GM20000 (cell line): Measurements from ENCODE around the gene SERPINF2.

Experiments
- DNase-seq: peaks from one replicate; pipeline ENCODE4 v3.0.0; 2012; ENCODE audit warnings: low spot score
- TF ChIP-seq, protein P1 (sequence below): IDR thresholded peaks from 2 replicates; pipeline ENCODE4 v1.5.1; 2012; ENCODE audit warnings: mild to moderate bottlenecking, control low read depth; ENCODE audit errors: extremely low read depth, missing control alignments

SERPINF2 gene

DNA sequence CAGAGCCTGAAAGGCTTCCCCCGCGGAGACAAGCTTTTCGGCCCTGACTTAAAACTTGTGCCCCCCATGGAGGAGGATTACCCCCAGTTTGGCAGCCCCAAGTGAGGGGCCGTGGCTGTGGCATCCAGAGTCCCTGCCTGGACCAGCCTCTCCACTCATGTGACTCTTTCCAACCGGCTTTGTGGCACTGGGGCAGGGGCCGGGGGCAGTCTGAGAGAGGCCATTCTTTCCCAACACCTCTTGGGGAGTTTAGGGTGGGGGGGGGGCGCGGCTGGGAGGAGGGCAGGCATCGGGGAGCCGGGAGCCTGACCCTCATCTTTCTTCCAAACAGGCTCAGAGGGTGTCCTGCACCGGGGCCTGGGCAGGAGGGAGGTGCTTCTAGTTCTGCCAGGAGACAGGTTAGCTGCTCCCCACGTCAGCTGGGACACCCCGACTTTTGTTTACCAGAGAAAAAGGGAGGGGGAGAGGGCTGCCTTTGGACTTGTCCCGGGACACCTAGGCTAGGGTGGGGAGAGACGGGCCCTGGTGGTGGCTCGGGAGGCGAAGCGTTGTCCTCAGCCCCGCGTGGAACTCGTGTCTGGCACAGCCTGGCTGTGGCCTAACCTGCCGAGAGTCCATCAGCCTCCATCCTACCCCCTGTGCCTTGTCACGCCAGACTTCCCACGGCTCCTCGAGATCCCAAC, 11.9 kb downstream of the SERPINF2 start:
- DNase-seq = no peak
- TF ChIP-seq, protein P1, sequence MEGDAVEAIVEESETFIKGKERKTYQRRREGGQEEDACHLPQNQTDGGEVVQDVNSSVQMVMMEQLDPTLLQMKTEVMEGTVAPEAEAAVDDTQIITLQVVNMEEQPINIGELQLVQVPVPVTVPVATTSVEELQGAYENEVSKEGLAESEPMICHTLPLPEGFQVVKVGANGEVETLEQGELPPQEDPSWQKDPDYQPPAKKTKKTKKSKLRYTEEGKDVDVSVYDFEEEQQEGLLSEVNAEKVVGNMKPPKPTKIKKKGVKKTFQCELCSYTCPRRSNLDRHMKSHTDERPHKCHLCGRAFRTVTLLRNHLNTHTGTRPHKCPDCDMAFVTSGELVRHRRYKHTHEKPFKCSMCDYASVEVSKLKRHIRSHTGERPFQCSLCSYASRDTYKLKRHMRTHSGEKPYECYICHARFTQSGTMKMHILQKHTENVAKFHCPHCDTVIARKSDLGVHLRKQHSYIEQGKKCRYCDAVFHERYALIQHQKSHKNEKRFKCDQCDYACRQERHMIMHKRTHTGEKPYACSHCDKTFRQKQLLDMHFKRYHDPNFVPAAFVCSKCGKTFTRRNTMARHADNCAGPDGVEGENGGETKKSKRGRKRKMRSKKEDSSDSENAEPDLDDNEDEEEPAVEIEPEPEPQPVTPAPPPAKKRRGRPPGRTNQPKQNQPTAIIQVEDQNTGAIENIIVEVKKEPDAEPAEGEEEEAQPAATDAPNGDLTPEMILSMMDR = no peak

DNA sequence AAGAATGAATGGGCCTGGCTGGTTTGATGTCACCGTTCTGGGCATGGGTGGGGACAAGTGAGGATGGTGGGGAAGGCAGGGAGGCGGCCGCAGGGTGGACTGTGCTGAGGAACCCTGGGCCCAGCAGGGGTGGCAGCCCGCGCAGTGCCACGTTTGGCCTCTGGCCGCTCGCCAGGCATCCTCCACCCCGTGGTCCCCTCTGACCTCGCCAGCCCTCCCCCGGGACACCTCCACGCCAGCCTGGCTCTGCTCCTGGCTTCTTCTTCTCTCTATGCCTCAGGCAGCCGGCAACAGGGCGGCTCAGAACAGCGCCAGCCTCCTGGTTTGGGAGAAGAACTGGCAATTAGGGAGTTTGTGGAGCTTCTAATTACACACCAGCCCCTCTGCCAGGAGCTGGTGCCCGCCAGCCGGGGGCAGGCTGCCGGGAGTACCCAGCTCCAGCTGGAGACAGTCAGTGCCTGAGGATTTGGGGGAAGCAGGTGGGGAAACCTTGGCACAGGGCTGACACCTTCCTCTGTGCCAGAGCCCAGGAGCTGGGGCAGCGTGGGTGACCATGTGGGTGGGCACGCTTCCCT, 12.7 kb downstream of the SERPINF2 start:
- TF ChIP-seq, protein P1 = no peak
- DNase-seq = no peak

DNA sequence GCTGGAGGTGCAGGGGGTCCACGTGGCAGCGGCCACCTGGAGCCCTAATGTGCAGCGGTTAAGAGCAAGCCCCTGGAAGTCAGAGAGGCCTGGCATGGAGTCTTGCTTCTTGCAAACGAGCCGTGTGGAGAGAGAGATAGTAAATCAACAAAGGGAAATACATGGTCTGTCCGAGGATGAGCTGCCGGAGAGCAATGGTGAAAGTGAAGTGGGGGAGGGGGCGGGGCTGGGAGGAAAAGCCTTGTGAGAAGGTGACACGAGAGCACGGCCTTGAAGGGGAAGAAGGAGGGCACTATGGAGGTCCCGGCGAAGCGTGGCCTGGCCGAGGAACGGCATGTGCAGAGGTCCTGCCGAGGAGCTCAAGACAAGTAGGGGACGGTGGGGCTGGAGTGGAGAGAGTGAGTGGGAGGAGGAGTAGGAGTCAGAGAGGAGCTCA, 13.2 kb downstream of the SERPINF2 start:
- DNase-seq = no peak
- TF ChIP-seq, protein P1 = no peak

DNA sequence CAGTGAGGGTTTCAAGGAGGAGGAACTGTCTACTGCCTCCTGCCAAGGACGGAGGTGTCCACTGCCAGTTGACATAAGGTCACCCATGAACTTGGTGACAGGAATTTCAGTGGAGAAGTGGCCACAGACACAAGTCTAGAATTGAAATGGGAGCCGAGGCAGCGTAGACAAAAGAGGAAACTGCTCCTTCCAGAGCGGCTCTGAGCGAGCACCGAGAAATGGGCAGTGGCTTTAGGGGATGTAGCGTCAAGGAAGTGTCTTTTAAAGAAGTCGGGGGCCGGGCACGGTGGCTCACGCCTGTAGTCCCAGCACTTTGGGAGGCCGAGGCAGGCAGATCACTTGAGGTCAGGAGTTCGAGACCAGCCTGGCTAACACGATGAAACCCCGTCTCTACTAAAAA, 16.1 kb downstream of the SERPINF2 start:
- no peak for DNase-seq
- TF ChIP-seq, protein P1 = no peak

DNA sequence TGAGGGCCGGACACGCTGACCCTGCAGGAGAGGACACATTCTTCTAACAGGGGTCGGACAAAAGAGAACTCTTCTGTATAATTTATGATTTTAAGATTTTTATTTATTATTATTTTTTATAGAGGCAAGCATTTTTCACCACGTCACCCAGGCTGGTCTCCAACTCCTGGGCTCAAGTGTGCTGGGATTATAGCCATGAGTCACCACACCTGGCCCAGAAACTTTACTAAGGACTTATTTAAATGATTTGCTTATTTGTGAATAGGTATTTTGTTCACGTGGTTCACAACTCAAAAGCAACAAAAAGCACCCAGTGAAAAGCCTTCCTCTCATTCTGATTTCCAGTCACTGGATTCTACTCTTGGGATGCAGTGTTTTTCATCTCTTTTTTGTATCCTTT, 16.9 kb downstream of the SERPINF2 start:
- TF ChIP-seq, protein P1 = no peak
- no peak for DNase-seq

DNA sequence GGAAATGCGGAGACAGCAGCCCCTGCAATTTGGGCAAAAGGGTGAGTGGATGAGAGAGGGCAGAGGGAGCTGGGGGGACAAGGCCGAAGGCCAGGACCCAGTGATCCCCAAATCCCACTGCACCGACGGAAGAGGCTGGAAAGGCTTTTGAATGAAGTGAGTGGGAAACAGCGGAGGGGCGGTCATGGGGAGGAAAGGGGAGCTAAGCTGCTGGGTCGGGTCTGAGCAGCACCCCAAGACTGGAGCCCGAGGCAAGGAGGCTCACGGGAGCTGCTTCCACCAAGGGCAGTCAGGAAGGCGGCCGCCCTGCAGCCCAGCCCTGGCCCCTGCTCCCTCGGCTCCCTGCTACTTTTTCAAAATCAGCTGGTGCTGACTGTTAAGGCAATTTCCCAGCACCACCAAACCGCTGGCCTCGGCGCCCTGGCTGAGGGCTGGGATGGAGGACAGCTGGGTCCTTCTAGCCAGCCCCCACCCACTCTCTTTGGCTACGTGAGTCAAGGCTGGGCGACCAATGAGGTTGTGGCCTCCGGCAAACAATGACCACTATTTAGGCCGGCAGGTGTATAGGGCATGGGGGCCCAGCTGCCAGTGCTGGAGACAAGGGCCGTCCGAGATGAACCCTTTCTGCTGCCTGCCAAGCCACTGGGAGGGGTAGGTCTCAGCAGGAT, 19.7 kb downstream of the SERPINF2 start:
- no peak for DNase-seq
- TF ChIP-seq, protein P1 = no peak

DNA sequence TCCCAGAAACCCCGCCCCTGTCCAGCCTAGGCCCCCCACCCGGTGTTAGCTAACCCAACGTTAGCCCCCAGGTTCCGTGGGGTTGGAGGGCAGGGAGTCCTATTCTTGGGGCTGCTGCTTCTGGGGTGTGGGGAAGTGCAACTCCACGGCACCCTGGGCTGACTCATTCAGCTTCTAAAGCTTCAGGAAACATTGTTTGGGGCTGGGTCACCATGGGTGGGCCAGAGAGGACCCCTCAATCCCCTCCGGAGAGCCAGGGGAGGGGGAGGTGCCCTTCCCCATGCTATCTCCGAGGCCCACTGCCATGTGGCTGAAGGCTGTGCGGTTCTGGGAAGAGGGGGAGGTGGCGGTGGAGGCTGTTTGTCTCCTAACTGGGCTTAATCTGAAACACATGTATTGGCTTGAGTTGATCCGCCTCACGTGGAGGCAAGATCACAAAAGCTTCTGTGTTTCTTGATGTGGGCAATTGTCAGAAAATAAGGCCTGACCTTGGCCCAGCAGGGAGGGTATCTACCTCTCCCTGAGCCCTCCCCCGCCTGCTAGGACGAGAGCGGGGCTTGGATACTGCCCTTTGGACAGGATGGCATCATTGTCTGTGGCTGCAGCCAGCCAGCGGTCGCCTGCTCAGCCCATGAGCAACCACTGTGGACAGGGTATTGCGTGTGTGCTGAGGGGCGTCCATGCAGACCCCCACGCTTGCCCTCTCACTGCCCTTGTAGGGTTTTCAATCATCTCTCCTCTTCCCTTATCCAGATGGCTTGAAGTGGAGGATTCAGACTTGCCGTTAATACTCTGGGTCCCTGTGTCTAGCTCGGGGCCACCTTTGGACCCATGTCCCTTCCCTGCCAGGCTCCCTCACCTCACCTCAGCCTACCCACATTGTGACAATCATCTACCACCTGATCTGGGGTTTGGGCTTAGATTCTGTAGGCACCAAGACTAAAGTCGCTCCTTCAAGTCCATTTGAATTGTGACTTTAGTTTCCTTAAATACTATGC, 20.5 kb downstream of the SERPINF2 start:
- TF ChIP-seq, protein P1 = no peak

More for the DNA sequence above, 20.5 kb downstream of the SERPINF2 start:
- no peak for DNase-seq
